HG03439 (cell line): Measurements from ENCODE around the gene AHRR.

ENCODE experiments used
- ATAC-seq: cut with Tn5 transposase; IDR thresholded peaks from one replicate; pipeline ENCODE4 v1.9.1; 2021; ENCODE audit warnings: mild to moderate bottlenecking, moderate library complexity; ENCODE audit not compliant: unreplicated experiment

The AHRR gene

GRCh38 chr5:424301-425110 is 103.0 kb downstream of the AHRR start:
- peak; percentile 78 for ATAC-seq

- no peak for ATAC-seq
Observed at GRCh38 chr5:425714-426113, 104.2 kb downstream of the AHRR start.

DNA sequence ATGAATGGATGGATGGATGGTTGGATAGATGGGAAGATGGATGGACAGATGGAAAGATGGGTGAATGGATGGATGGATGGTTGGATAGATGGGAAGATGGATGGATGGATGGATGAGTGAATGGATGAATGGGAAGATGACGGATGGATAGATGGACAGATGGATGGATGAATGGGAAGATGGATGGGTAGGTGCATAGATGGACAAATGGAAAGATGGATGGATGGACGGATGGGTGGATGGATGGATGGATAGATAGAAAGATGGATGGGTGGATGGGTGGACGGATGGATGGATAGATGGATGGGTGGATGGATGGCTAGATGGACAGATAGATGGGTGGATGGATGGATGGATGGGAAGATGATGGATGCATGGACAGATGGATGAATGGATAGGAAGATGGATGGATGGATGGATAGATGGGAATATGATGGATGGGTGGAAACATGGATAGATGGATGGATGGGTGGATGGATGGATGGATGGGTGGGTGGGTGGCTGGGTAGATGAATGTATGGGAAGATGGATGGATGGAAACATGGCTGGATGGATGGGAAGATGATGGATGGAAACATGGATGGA is 105.0 kb downstream of the AHRR start:
- ATAC-seq: no peak

DNA sequence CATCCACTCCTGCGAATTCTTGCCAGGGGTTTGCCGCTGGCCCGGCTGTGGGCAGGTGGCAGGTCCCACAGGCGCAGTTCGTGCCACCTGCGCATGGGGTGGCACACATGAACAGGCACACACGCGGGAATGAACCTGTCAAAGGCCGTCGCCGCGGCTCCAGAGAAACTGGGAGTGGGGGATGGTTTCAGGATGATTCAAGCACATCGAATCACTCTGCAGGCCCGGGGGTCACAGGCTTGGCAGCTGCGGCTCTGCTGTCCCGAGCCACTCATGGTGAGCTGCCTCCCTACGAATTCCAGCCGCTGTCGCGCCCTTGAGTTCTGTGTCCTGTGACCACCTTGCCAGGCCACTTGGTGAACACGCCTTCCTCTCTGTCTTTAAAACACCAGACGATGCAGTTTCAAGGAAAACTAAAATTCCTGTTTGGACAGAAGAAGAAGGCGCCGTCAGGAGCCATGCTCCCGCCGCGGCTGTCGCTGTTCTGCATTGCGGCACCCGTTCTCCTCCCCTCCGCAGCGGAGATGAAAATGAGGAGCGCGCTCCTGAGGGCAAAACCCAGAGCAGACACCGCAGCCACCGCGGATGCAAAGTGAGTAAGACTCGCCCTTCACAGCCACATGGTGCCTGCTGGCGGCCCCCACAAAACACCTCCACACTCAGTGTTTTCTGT is 106.0 kb downstream of the AHRR start:
- no peak for ATAC-seq

DNA sequence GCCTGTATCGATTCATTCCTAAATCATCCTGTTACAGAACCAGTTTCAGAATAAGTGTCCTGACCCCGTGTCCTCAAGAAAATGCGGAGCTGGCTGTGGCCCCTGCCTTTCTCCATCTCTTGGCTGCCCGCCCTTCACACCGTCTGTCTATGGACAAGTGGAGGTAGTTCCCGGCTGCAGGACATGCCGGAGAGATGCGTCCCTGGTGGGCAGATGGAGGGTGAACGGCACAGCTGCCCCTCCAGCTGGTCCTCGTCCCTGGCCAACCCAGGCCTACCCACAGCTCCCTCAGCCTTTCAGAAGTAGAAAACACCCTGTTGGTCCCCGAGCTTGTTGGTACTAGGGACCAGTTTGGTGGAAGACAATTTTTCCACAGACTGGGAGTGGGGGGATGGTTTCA is 106.7 kb downstream of the AHRR start:
- no peak for ATAC-seq

DNA sequence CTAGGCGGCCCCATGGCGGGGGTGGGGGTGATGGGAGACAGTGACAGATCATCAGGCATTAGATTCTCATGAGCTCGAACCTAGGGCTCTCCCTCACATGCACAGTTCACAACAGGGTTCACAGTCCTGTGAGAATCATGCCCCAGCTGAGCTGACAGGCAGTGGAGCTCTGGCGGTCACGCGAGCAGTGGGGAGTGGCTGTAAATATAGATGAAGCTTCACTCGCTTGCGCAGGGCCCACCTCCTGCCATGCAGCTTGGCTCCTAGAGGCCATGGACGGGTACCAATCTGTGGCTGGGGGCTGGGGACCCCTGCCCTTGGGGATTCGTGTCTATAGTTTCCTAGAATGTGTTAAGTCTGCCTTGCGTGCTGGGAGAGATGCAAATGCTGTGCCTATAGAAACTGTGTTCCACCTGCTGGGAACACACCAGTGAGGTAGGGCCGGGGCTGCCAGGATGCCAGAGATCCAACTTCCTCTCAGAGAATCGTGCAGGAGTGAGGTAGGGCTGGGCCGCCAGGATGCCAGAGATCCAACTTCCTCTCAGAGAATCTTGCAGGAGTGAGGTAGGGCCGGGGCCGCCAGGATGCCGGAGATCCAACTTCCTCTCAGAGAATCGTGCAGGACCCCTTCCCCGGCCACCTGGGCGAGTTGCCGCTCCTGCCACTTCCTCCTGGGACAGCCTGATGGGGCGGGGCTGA is 107.4 kb downstream of the AHRR start:
- no peak for ATAC-seq

DNA sequence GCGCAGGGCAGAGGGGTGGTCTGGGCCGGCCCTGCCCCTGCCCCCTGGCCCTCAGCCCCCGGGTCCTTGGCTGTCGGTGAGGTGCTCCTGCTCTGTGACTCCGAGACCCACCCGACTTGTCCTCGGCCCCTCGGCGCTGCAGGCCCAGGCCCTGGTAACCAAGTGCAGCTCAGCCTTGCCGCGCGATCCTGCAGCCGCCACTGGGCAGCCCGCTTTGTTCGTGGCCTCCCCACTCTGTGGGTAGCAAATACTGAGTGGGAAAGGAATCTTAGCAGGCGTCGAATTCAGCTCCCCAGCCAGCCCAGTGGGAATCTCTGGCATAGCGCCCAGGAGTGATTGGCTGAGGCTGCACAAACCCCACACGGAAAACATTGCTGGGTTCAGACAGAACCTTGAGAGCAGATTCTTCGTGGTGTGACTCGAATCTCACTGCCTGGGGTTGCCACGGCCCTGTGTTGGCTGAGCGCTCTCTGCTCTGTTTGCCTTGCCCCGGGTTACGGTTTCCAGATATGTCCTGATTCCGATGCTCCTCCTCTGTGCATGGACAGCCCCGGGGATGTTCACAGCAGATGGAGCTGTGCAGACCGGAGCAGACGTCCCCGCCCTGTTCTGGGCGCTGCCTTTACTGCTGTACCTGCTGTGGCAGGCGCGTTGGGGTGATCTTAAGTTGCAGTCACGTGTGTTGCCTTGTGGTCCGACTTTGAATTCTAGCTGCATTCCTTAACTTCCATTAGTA is 108.1 kb downstream of the AHRR start:
- ATAC-seq: no peak

- ATAC-seq: peak; percentile 6
Observed at GRCh38 chr5:430214-430925, 108.9 kb downstream of the AHRR start.

DNA sequence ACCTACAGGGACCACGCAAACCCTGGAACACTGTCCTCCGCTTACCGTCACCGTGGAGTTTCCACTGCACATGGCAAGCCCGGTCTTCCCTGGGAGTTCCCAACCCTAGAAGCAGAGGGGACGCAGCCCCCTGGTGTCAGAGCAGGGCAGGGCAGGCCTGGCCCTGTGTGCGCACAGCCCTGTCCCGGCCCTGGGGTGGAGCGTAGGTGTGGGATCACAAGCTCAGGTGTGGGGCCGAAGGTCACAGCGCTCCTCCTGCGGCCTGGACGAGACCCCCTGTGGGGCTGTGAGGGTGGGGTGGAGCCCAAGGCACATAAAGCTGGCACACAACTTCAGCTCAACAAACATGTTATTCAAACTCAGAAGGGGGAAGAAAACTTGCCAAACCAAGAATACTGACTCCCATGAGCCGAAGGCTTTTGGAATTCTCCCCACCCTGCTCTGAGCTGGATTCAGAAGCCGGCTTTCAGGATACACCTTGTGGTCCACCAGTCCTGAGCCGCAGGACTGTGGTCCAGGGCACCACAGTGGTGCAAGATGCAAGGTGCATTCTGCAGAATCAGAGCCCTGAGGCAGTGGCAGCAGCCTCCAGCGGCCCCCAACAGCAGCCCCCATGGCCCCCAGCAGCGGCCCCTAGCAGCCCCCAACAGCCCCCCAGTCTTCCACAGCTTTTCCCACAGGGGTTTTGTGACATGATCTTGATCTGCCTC is 109.6 kb downstream of the AHRR start:
- peak; percentile 48 for ATAC-seq

DNA sequence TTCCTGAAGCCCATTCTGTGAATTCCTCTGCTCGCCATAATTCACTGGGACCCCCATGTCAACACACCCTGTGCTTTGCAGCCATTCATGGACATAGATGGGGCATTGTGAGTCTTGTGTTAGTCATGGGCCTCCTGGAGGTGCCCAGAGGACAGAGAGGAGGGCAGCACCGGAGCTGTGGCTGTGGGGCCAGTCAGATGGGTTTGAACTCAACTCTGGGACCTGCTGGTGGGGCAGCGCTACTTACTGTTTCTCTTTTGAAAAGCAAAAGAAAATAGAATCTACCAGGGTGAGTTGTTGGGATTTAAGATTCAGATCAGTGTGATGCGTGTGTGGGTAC is 110.2 kb downstream of the AHRR start:
- no peak for ATAC-seq

DNA sequence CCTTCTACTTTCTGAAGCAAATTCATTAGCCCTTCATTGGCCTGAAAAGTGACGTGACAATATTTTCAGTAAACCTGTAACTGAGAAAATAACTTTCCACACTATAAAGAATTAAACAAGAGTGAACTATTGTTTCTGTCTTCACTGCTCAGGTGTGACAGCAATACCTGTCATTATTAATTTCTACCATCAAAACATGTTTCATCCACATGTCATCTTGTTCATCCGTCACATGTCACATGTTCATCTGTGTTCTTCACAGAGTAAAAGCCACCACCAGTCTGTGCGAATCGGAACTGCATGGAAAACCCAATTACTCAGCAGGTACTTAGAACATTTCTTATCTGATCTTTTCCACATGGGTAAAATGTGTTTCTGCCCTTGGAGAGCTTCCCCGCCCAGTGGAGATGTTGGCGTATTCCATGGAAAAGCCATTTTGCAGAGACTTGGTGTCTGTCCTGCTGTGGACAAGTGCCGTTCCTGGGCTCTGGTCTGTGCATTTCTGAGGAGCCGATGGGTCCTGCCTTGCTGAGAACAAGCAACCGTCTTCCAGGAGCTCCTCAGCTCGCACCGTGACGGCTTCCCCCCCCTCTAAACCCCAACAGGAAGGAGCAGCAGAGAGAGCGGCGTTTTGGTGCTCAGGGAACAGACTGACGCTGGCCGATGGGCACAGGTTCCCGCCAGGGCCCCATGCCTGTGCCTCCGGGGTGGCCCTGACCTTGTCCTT is 110.8 kb downstream of the AHRR start:
- no peak for ATAC-seq

GRCh38 chr5:432928-433791 is 111.6 kb downstream of the AHRR start:
- no peak for ATAC-seq

GRCh38 chr5:433836-434235 is 112.3 kb downstream of the AHRR start:
- ATAC-seq: no peak

GRCh38 chr5:434443-435146 is 113.1 kb downstream of the AHRR start:
- ATAC-seq: no peak

- no peak for ATAC-seq
Observed at GRCh38 chr5:435156-435790, 113.8 kb downstream of the AHRR start.

GRCh38 chr5:435961-436640 is 114.6 kb downstream of the AHRR start:
- ATAC-seq: no peak

DNA sequence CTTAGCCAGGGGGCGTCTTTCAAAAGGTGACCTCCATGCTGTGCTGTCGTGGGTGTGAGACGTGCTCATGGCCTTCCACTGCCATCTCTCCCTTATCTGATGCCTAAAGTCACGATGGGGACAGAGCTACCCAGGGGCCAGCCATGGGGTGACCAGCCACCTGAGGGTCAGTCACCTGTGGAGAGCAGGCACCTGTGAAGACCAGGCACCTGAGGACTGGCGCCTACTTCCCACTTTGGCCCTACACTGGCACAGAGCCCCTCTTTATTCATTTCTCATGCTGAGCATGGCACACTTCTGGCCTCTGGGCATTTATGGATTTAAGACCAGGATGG is 115.1 kb downstream of the AHRR start:
- ATAC-seq: no peak
